HepG2 (cell line): Measurements from ENCODE around the gene PRPSAP2. TPM values are rescaled to one million over a fixed set of nuclear protein-coding genes. Genes with fewer than 3 reads are reported as not detected.

Experiments used
- ATAC-seq: fragments of 200-7000 bp; cut with Tn5 transposase; 3 replicates; pipeline ENCODE4 v1.9.1; 2020; ENCODE audit warnings: mild to moderate bottlenecking, moderate library complexity
- BruUV-seq: library from RNA; stranded (reverse); fragments of 400-500 nt; replicated peaks from 2 replicates; lab custom pipeline; 2021; lab: Mats Ljungman, UMichigan
- CTCF ChIA-PET: fragments of 300-600 bp; formaldehyde crosslinking; extraction: SDS; loops from one replicate; lab custom pipeline; 2021; ENCODE audit warnings: low total read pairs, inconsistent platforms, low intra/inter-chr PET ratio; lab: Yijun Ruan, JAX
- POLR2A ChIA-PET: fragments of 350-600 bp; sonication (Branson Sonifier 250); formaldehyde crosslinking; loops from one replicate; lab custom pipeline; 2020; ENCODE audit warnings: antibody characterized with exemption, inconsistent platforms; lab: Yijun Ruan, JAX
- DNase-seq: peaks from one replicate; pipeline ENCODE4 v3.0.0-alpha.2; 2015; ENCODE audit warnings: low spot score
- FAIRE-seq: peaks from 3 replicates; lab custom pipeline; 2011; peaks lifted over from hg19 to GRCh38; lab: Jason Lieb, UNC
- H2AFZ ChIP-seq: one replicate; pipeline ENCODE4 v1.6.1; 2011; ENCODE audit warnings: low read length, inconsistent platforms
- H3K27ac ChIP-seq: fragments of 300-600 bp; 3 replicates; pipeline ENCODE4 v1.8.0; 2011; ENCODE audit warnings: mixed run types, mild to moderate bottlenecking, mixed read lengths, low read length, inconsistent platforms; ENCODE audit not compliant: insufficient read depth; ENCODE audit errors: extremely low read length
- H3K27me3 ChIP-seq, 2 experiments: fragments of 200-600 bp in 1 of 2; 2 replicates in 1 of 2; 3 replicates in 1 of 2; pipeline versions ENCODE4 v1.6.0 to v1.8.0; 2011; ENCODE audit warnings: low read length in 2 of 2, mild to moderate bottlenecking in 2 of 2, moderate library complexity in 2 of 2, inconsistent platforms in 1 of 2; ENCODE audit not compliant: insufficient read depth in 2 of 2, control insufficient read depth in 1 of 2
- H3K36me3 ChIP-seq, 2 experiments: fragments of 200-600 bp in 1 of 2; replicated peaks in 1 of 2; 2 replicates in 1 of 2; 3 replicates in 1 of 2; pipeline versions ENCODE4 v1.5.1 to v1.8.0; 2011; ENCODE audit warnings: low read length in 2 of 2, inconsistent platforms in 1 of 2; ENCODE audit not compliant: insufficient read depth in 2 of 2, control insufficient read depth in 1 of 2
- H3K4me1 ChIP-seq: 2 replicates; pipeline ENCODE4 v1.5.1; 2012; ENCODE audit warnings: low read length, inconsistent platforms; ENCODE audit not compliant: insufficient read depth
- H3K4me2 ChIP-seq: 2 replicates; pipeline ENCODE4 v1.6.0; 2011; ENCODE audit warnings: low read depth, low read length, inconsistent platforms
- H3K4me3 ChIP-seq, 3 experiments: fragments of 200-600 bp in 1 of 3; sonication (generic), shearing (Covaris generic) in 1 of 3; replicated peaks in 1 of 3; 2 replicates each; pipeline ENCODE4 v1.5.1; 2011 to 2016; ENCODE audit warnings: low read length in 3 of 3, inconsistent platforms in 2 of 3, low read depth in 2 of 3, mild to moderate bottlenecking in 2 of 3, control low read depth in 1 of 3, mixed read lengths in 1 of 3; ENCODE audit not compliant: insufficient read depth in 1 of 3
- H3K79me2 ChIP-seq: one replicate; pipeline ENCODE4 v1.6.1; 2011; ENCODE audit warnings: low read length, inconsistent platforms; ENCODE audit not compliant: insufficient read depth
- H3K9ac ChIP-seq: 2 replicates; pipeline ENCODE4 v1.6.0; 2011; ENCODE audit warnings: mild to moderate bottlenecking, low read depth, low read length, inconsistent platforms; ENCODE audit not compliant: insufficient read depth
- H3K9me3 ChIP-seq: 2 replicates; pipeline ENCODE4 v1.5.1; 2012; ENCODE audit warnings: mild to moderate bottlenecking, low read length
- H4K20me1 ChIP-seq: 2 replicates; pipeline ENCODE4 v1.6.0; 2011; ENCODE audit warnings: inconsistent platforms, mild to moderate bottlenecking, low read length, moderate library complexity; ENCODE audit not compliant: insufficient read depth
- E2F1 ChIP-seq: sonication (generic); formaldehyde crosslinking; IDR thresholded peaks from 2 replicates; pipeline ENCODE4 v1.5.0; 2020; ENCODE audit warnings: missing genetic modification reagents
- FOXA1 ChIP-seq, 2 experiments: fragments of 450-650 bp in 1 of 2; sonication (generic) in 1 of 2; formaldehyde crosslinking in 1 of 2; IDR thresholded peaks; 2 replicates each; pipeline versions ENCODE4 v1.4.0 to v1.6.1; 2016 to 2020; ENCODE audit warnings: missing genetic modification reagents in 1 of 2
- FOXA3 ChIP-seq: IDR thresholded peaks from 2 replicates; pipeline ENCODE4 v1.6.1; 2016; ENCODE audit warnings: missing genetic modification reagents, missing compliant biosample characterization
- HHEX ChIP-seq: IDR thresholded peaks from 2 replicates; pipeline ENCODE4 v1.6.1; 2016; ENCODE audit warnings: control low read depth
- HMG20A ChIP-seq: IDR thresholded peaks from 2 replicates; pipeline ENCODE4 v1.6.1; 2016; ENCODE audit warnings: borderline replicate concordance
- HMG20B ChIP-seq: conservative IDR thresholded peaks from 2 replicates; pipeline ENCODE4 v1.6.1; 2016; ENCODE audit warnings: missing genetic modification reagents, missing compliant biosample characterization
- IRF9 ChIP-seq: sonication (generic); formaldehyde crosslinking; IDR thresholded peaks from 2 replicates; pipeline ENCODE4 v1.8.0; 2022; ENCODE audit warnings: missing genetic modification reagents, mild to moderate bottlenecking, borderline replicate concordance
- NR2F1 ChIP-seq, 2 experiments: fragments of 450-650 bp in 1 of 2; formaldehyde crosslinking in 1 of 2; IDR thresholded peaks; 2 replicates each; pipeline versions ENCODE4 v1.5.0 to v1.6.1; 2016 to 2020; ENCODE audit warnings: mild to moderate bottlenecking in 1 of 2, missing compliant biosample characterization in 1 of 2, missing genetic modification reagents in 1 of 2, moderate library complexity in 1 of 2
- NR2F2 ChIP-seq: IDR thresholded peaks from 2 replicates; pipeline ENCODE4 v1.6.1; 2012; ENCODE audit warnings: low read depth, inconsistent platforms, borderline replicate concordance
- RARA ChIP-seq: IDR thresholded peaks from 2 replicates; pipeline ENCODE4 v1.6.1; 2016; ENCODE audit warnings: missing genetic modification reagents, missing compliant biosample characterization
- SIX1 ChIP-seq: sonication (generic); formaldehyde crosslinking; IDR thresholded peaks from 2 replicates; pipeline ENCODE4 v1.4.0; 2020; ENCODE audit warnings: missing genetic modification reagents, borderline replicate concordance
- SOX13 ChIP-seq, 3 experiments: fragments of 450-650 bp in 1 of 3; sonication (generic) in 1 of 3; formaldehyde crosslinking in 1 of 3; IDR thresholded peaks in 2 of 3; conservative IDR thresholded peaks in 1 of 3; 2 replicates each; pipeline versions ENCODE4 v1.5.0 to v1.6.1; 2016 to 2020; ENCODE audit warnings: antibody characterized with exemption in 1 of 3, mild to moderate bottlenecking in 1 of 3, missing compliant biosample characterization in 1 of 3, missing genetic modification reagents in 1 of 3, moderate library complexity in 1 of 3
- SOX5 ChIP-seq: IDR thresholded peaks from 2 replicates; pipeline ENCODE4 v1.6.1; 2016; ENCODE audit warnings: borderline replicate concordance
- TBX3 ChIP-seq: fragments of 450-650 bp; IDR thresholded peaks from 2 replicates; pipeline ENCODE4 v1.6.1; 2017; ENCODE audit warnings: antibody characterized with exemption, mild to moderate bottlenecking, inconsistent platforms, borderline replicate concordance
- TCF7 ChIP-seq: sonication (generic); IDR thresholded peaks from 2 replicates; pipeline ENCODE4 v1.6.1; 2016; ENCODE audit warnings: antibody characterized with exemption, low read depth
- ZBTB38 ChIP-seq: sonication (generic); formaldehyde crosslinking; IDR thresholded peaks from 2 replicates; pipeline ENCODE4 v1.5.1; 2020; ENCODE audit warnings: mild to moderate bottlenecking, missing genetic modification reagents
- ZNF460 ChIP-seq: sonication (generic); formaldehyde crosslinking; IDR thresholded peaks from 2 replicates; pipeline ENCODE4 v1.5.1; 2020; ENCODE audit warnings: missing genetic modification reagents, mild to moderate bottlenecking, borderline replicate concordance
- ZNF770 ChIP-seq: sonication (generic); formaldehyde crosslinking; IDR thresholded peaks from 2 replicates; pipeline ENCODE4 v1.5.0; 2020; ENCODE audit warnings: mild to moderate bottlenecking, missing genetic modification reagents
- WGBS: methylation state at CpG from one replicate; pipeline ENCODE4 v1.1.6; 2017; ENCODE audit warnings: low lambda C conversion rate; 5-methylcytosine and 5-hydroxymethylcytosine counted together
- in situ Hi-C: cut with HindIII; loops from 2 replicates; pipeline ENCODE4 v1.10.0; 2017; ENCODE audit warnings: low pct_unique_long_range_greater_than_20kb; ENCODE audit not compliant: extremely low pct_ligation_motif_present
- intact Hi-C: fragments of 100-400 bp; cut with micrococcal nuclease; formaldehyde crosslinking; loops from one replicate; pipeline ENCODE4 v1.10.0; 2022; ENCODE audit not compliant: unreplicated experiment
- polyA plus RNA-seq, 8 experiments: library from polyadenylated mRNA; depleted of rRNA in 3 of 8; stranded (reverse) in 7 of 8; unstranded in 1 of 8; fragments of >200 nt; fragmentation: Illumina TruSeq in 4 of 8; extraction: Trizol in 4 of 8; gene quantifications; 2 replicates each; pipeline versions ENCODE4 v1.2.1 to v1.2.3, GENCODE V29; 2011 to 2016; ENCODE audit warnings: low read depth in 4 of 8, missing spikeins in 1 of 8, mixed read lengths in 1 of 8; ENCODE audit not compliant: insufficient read depth in 1 of 8
- total RNA-seq, 5 experiments: library from RNA; depleted of rRNA; stranded (reverse); fragments of >200 nt; fragmentation: Illumina TruSeq; extraction: Trizol; gene quantifications; 2 replicates each; pipeline ENCODE4 v1.2.3, GENCODE V29; 2016; ENCODE audit warnings: low read depth in 1 of 5

The PRPSAP2 gene
- total and polyA plus RNA-seq, 2 of the 13 experiments (the other 11 are each of a cell fraction or from before 2014, with no cell fraction given): 34.0 to 58.9 TPM

GRCh38 chr17:18937981-18938691 is 80.2 kb downstream of the PRPSAP2 start:
- H3K79me2 ChIP-seq: no peaks in the 10 kb centered on the region
- in situ Hi-C loops (no loop called here), intact Hi-C loops (no loop called here)
- ATAC-seq: peak; percentile 79
- FAIRE-seq: no peak
- H3K27ac ChIP-seq: no peak overlapping the region
- no peak overlapping the region for H2AFZ ChIP-seq
- POLR2A ChIA-PET: interaction anchor here (0.6 kb wide), 1 partner anchor 89 kb away, joined by 3 read pairs; no protein-coding TSS in a partner anchor
- no peaks in the 10 kb centered on the region for H4K20me1 ChIP-seq
- whole genome bisulfite sequencing: 21% methylated on average over 8 of the region's 8 CpGs
- no peaks in the 10 kb centered on the region for H3K36me3 ChIP-seq
- H3K27me3 ChIP-seq: peaks cover 0 to 25% of the 10 kb centered on the region in 2 experiments; a peak in 4 of 5 replicates
- no TSS peak for BruUV-seq
- H3K9ac ChIP-seq: no peak overlapping the region
- H3K4me2 ChIP-seq: no peak overlapping the region
- H3K4me3 ChIP-seq: no peak overlapping the region
- CTCF ChIA-PET: no interaction called here
- peak; percentile 56 for DNase-seq
- H3K9me3 ChIP-seq: no peaks in the 10 kb centered on the region
- H3K4me1 ChIP-seq: peaks cover 12% of the 10 kb centered on the region
- TF ChIP-seq TCF7: peak; percentile 46; the same call in 1 of the 2 replicates
- peak; percentile 92 for TF ChIP-seq SOX5
- TF ChIP-seq E2F1: no peak
- no peak for TF ChIP-seq IRF9 (CRISPR knock-in tag)
- no peak for TF ChIP-seq SOX13 (IDR thresholded peaks at IDR 0.05)
- TF ChIP-seq SOX13 (CRISPR knock-in tag; conservative IDR thresholded peaks at IDR 0.05 in 1 of 2, IDR thresholded peaks at IDR 0.05 in 1 of 2): peak in 1 of 2 experiments; percentile 90; a peak in 2 of 4 replicates
- peak; percentile 95 for TF ChIP-seq HHEX (CRISPR knock-in tag)
- peak; percentile 6; the same call in 1 of the 2 replicates for TF ChIP-seq RARA (CRISPR knock-in tag)
- peak; percentile 68; the same call in 1 of the 2 replicates for TF ChIP-seq HMG20A (CRISPR knock-in tag)
- TF ChIP-seq NR2F2: peak; percentile 77
- TF ChIP-seq ZBTB38 (CRISPR knock-in tag): no peak
- peak; percentile 77 for TF ChIP-seq HMG20B (CRISPR knock-in tag)
- TF ChIP-seq FOXA3: peak; percentile 40; the same call in 1 of the 2 replicates
- no peak for TF ChIP-seq ZNF460
- TF ChIP-seq NR2F1 (CRISPR knock-in tag; IDR thresholded peaks at IDR 0.05): peak in 1 of 2 experiments; percentile 83; a peak in 2 of 4 replicates
- peak; percentile 38; the same call in 1 of the 2 replicates for TF ChIP-seq SIX1 (CRISPR knock-in tag)
- peak; percentile 91 for TF ChIP-seq ZNF770 (CRISPR knock-in tag)
- peak; percentile 48; the same call in 1 of the 2 replicates for TF ChIP-seq TBX3
- no peak for TF ChIP-seq FOXA1 (IDR thresholded peaks at IDR 0.05)
- TF ChIP-seq FOXA1 (CRISPR knock-in tag; IDR thresholded peaks at IDR 0.05): 0 out of 2 replicates have a peak, but pooled peaks have one; percentile 47
